Psoas muscle (tissue), 8 donors: Measurements from ENCODE around the gene OR52E6. TPM values are rescaled to one million over a fixed set of nuclear protein-coding genes. Genes with fewer than 3 reads are reported as not detected.

Experiments
- ATAC-seq, 4 donors: fragments of 200-7000 bp; cut with Tn5 transposase; one replicate each; pipeline ENCODE4 v1.9.1; 2020; ENCODE audit warnings: moderate library complexity in 3 of 4, mild to moderate bottlenecking in 2 of 4
- DNase-seq, 2 donors: peaks; one replicate each; pipeline ENCODE4 v3.0.0-alpha.2; 2020
- H3K27ac ChIP-seq: fragments of 200-600 bp; one replicate; pipeline ENCODE4 v1.8.0; 2022
- H3K27me3 ChIP-seq, 3 donors: fragments of 200-600 bp in 1 of 3; one replicate each; pipeline versions ENCODE4 v1.6.1 to v1.8.0; 2013 to 2022; ENCODE audit warnings: low read length in 2 of 3, mild to moderate bottlenecking in 2 of 3, moderate library complexity in 1 of 3; ENCODE audit not compliant: insufficient read depth in 3 of 3
- H3K36me3 ChIP-seq, 2 donors: fragments of 200-600 bp in 1 of 2; one replicate each; pipeline versions ENCODE4 v1.6.1 to v1.8.0; 2013 to 2022; ENCODE audit warnings: low read depth in 1 of 2, mild to moderate bottlenecking in 1 of 2, moderate library complexity in 1 of 2; ENCODE audit not compliant: insufficient read depth in 1 of 2
- H3K4me1 ChIP-seq: fragments of 200-600 bp; one replicate; pipeline ENCODE4 v1.8.0; 2022
- H3K4me3 ChIP-seq: fragments of 200-600 bp; one replicate; pipeline ENCODE4 v1.8.0; 2022; ENCODE audit warnings: mild to moderate bottlenecking
- H3K9me3 ChIP-seq: fragments of 200-600 bp; one replicate; pipeline ENCODE4 v1.8.0; 2022
- WGBS, 3 donors: extraction: QIAGEN DNeasy Blood & Tissue Kit; methylation state at CpG; one replicate each; pipeline versions ENCODE4 v1.1.6 to v1.1.7; 2013; 5-methylcytosine and 5-hydroxymethylcytosine counted together
- intact Hi-C, 2 donors: fragments of 100-400 bp; cut with DNase I; formaldehyde crosslinking; loops; one replicate each; pipeline versions ENCODE4 v1.11.0 to v1.14.2; 2022
- long read RNA-seq, 2 donors: library from polyadenylated mRNA; unstranded; transcript quantifications; one replicate each; pipeline ENCODE4 v2.0.0, GENCODE V29; 2021
- polyA plus RNA-seq, 3 donors: library from polyadenylated mRNA; stranded (reverse); fragments of 200-250 nt; gene quantifications; one replicate each; pipeline ENCODE4 v1.2.3, GENCODE V29; 2013
- total RNA-seq, 4 donors: library from RNA; stranded (reverse); fragmentation: NEBNext Ultra II Directional in 2 of 4; extraction: Animal tissue kit (Norgen Biotek cat#: 25700) in 2 of 4; gene quantifications; one replicate each; pipeline versions ENCODE4 v1.2.1 to v1.2.4, GENCODE V29; 2021 to 2023
- TF ChIP-seq, protein P1 (sequence below): fragments of 200-600 bp; IDR thresholded peaks from one replicate; pipeline ENCODE4 v1.8.0; 2022; ENCODE audit warnings: antibody characterized with exemption
- donor health status: healthy with polysubstance abuse.
- donor health status: DM: no; HTN: no; CAD: no; lungs with moderate emphysema.
- donor health status: Bipolar disorder and iron deficiency.
- donor health status: healthy.
- donor health status: DM: yes; HTN: yes; CAD: no.
- donor health status: DM: no; HTN: no; CAD: no.
- donor health status: DM: no; HTN: no; CAD: no.
- donor health status: DM: yes; HTN: yes; CAD: no.

The OR52E6 gene
- total RNA-seq (not detected), polyA plus RNA-seq (not detected)
- long read RNA-seq, donor 1: 0 reads
- long read RNA-seq, donor 2: 0 reads

DNA sequence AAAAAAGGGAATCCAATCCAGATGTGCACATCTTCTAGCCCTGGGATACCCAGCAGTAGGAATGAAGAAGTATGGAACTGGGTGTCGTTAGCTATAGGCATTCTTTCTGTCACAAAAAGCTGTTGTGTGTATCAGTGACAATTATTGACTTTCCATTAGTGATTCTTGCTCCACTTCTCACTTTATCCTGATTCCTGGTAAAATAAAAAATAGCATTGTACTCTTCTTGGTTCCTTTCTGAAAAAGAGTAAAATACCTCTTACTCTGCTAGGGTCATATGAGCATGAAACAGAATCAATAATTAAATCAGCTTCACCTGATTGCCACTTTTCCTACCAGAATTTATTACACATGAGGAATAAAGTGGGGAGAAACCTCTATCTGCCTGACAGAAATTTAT, at the start of gene OR52E6:
Gene OR52E6, minus strand, starts transcription at position 101 of the 400 bp plus-strand sequence. Its CDS starts 0 bp downstream, at position 101.
- intact Hi-C loops: no loop called here
- H3K9me3 ChIP-seq: no peaks in the 10 kb centered on the region

DNA sequence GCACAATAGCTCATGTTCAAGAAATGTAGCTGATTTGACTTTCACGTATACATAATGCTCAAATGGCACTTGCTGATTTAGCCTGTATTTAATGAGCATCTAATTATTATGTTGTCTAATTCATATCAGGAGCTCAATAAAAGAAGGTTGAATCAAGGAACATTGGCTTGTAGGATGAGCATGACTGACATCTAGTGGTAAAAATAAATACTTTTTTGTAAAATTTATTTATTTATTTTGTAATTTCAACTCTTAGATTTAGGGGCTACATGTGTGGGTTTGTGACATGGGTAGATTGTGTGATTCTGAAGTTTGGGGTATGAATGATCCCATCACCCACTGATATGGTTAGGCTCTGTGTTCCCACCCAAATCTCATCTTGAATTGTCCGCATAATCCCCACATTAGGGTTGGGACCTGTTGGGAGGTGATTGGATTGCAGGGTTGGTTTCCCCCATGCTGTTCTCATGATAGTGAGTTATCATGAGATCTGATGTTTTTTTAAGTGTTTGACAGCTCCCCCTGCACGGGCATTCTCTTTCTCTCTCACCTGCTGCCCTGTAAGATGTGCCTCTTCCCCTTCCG, 49.6 kb upstream of the OR52E6 start:
- no peaks in the 10 kb centered on the region for H3K9me3 ChIP-seq
- ATAC-seq (no peak), DNase-seq (no peak)
- WGBS, 3 donors: 63 to 71% (median 66%) methylated on average over 4 of the region's 4 CpGs
- H3K4me3 ChIP-seq: no peak overlapping the region
- no peaks in the 10 kb centered on the region for H3K36me3 ChIP-seq
- no peaks in the 10 kb centered on the region for H3K4me1 ChIP-seq
- H3K27me3 ChIP-seq: no peaks in the 10 kb centered on the region
- TF ChIP-seq, protein P1, sequence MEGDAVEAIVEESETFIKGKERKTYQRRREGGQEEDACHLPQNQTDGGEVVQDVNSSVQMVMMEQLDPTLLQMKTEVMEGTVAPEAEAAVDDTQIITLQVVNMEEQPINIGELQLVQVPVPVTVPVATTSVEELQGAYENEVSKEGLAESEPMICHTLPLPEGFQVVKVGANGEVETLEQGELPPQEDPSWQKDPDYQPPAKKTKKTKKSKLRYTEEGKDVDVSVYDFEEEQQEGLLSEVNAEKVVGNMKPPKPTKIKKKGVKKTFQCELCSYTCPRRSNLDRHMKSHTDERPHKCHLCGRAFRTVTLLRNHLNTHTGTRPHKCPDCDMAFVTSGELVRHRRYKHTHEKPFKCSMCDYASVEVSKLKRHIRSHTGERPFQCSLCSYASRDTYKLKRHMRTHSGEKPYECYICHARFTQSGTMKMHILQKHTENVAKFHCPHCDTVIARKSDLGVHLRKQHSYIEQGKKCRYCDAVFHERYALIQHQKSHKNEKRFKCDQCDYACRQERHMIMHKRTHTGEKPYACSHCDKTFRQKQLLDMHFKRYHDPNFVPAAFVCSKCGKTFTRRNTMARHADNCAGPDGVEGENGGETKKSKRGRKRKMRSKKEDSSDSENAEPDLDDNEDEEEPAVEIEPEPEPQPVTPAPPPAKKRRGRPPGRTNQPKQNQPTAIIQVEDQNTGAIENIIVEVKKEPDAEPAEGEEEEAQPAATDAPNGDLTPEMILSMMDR: peak; percentile 37
- intact Hi-C loops: no loop called here
- no peak overlapping the region for H3K27ac ChIP-seq

More for the DNA sequence above, at the start of gene OR52E6:
- 32 to 80% (median 63%) methylated on average over 1 of the region's 1 CpG for WGBS, 3 donors
- DNase-seq (no peak), ATAC-seq (no peak)
- TF ChIP-seq, protein P1: no peak
- no peaks in the 10 kb centered on the region for H3K36me3 ChIP-seq
- H3K27me3 ChIP-seq: no peaks in the 10 kb centered on the region
- H3K27ac ChIP-seq: no peak within 1 kb of the TSS
- H3K4me1 ChIP-seq: no peaks in the 10 kb centered on the region
- no peak within 1 kb of the TSS for H3K4me3 ChIP-seq

DNA sequence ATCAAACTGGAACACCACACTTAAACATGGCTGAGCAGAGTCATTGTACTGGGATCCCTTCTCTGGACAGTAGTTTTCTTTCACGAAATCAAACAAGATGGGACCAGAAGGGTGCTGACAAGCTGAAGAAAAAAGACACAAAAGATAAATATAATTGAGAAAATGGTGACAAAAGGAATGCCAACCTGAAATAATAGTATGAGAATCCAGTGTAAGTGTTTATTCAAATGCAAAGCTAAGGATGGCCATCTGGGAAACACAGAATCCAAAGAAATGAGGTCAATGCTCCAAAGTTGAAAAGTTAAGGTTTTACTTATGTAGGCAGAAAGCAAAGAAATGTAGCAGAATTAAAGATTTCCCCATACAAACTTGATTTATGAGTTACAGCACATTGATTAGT, 46.0 kb upstream of the OR52E6 start:
- 70 to 86% (median 75%) methylated on average over 1 of the region's 1 CpG for WGBS, 3 donors
- H3K4me3 ChIP-seq: no peak overlapping the region
- ATAC-seq (no peak), DNase-seq (no peak)
- no peaks in the 10 kb centered on the region for H3K9me3 ChIP-seq
- no peak overlapping the region for H3K27ac ChIP-seq
- TF ChIP-seq, protein P1: no peak
- H3K36me3 ChIP-seq: no peaks in the 10 kb centered on the region
- no peaks in the 10 kb centered on the region for H3K4me1 ChIP-seq
- no peaks in the 10 kb centered on the region for H3K27me3 ChIP-seq
- intact Hi-C loops: no loop called here

DNA sequence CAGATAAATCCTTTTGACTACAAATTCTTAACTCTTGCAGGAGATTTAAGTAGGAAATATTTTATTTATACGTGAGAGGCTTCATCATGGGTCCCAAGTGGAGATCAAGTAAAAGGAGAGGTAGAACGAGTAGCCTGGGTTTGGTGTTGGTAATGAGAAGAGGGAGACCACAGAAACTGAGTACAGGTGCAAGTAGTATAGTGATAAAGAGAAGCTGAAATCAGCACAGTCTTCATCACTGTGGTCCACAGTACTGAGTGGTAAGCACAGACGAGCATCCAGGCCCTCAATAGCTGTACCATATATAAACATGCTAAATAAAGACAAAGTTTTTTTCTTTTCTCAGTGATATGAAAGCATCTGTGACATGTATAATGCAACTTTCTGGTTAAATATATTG, 45.5 kb upstream of the OR52E6 start:
- intact Hi-C loops: no loop called here
- Histone ChIP-seq H3K36me3 (no peaks in the 10 kb centered on the region), H3K27ac (no peak overlapping the region), H3K4me1 (no peaks in the 10 kb centered on the region), H3K9me3 (no peaks in the 10 kb centered on the region), H3K4me3 (no peak overlapping the region), H3K27me3 (no peaks in the 10 kb centered on the region)
- no peak for ATAC-seq
- WGBS, 3 donors: 72 to 84% (median 75%) methylated on average over 3 of the region's 3 CpGs
- TF ChIP-seq, protein P1: no peak
- DNase-seq: no peak

DNA sequence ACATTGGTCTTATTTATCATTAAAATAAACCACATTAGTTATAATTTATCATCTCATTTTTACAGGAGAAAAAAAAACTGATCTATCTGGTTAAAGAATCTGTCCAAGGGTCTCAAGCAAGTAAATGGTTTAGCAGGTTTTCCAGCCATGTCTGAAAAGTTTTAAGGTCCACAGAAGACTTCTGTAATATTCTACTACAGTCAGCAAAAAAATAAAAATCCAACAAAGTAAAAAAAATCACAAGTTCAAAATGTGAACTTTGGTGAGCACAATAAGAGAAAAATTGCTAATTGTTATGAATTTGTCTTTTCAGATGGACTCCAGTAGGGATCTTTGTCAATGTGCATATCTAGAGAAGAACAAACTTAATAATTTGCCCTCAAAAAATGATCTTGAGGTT, 40.1 kb upstream of the OR52E6 start:
- intact Hi-C loops: no loop called here
- TF ChIP-seq, protein P1: no peak
- DNase-seq: no peak
- H3K27ac ChIP-seq: no peak overlapping the region
- no peaks in the 10 kb centered on the region for H3K27me3 ChIP-seq
- H3K9me3 ChIP-seq: no peaks in the 10 kb centered on the region
- no peak overlapping the region for H3K4me3 ChIP-seq
- no peaks in the 10 kb centered on the region for H3K4me1 ChIP-seq
- no peak for ATAC-seq
- H3K36me3 ChIP-seq: no peaks in the 10 kb centered on the region
